Colonic mucosa (tissue), 4 donors: ENCODE results near the gene ARVCF. TPM values are rescaled to one million over a fixed set of nuclear protein-coding genes. Genes with fewer than 3 reads are reported as not detected.

Experiments
- DNase-seq: peaks from one replicate; pipeline ENCODE4 v3.0.0-alpha.2; 2020
- H3K27ac ChIP-seq: fragments of 200-600 bp; one replicate; pipeline ENCODE4 v1.8.0; 2021
- H3K27me3 ChIP-seq: fragments of 200-600 bp; one replicate; pipeline ENCODE4 v1.8.0; 2021
- H3K36me3 ChIP-seq: fragments of 200-600 bp; one replicate; pipeline ENCODE4 v1.8.0; 2021
- H3K4me1 ChIP-seq: fragments of 200-600 bp; one replicate; pipeline ENCODE4 v1.8.0; 2021; ENCODE audit warnings: mild to moderate bottlenecking
- H3K4me3 ChIP-seq: fragments of 200-600 bp; one replicate; pipeline ENCODE4 v1.8.0; 2021
- H3K9ac ChIP-seq, 2 donors: one replicate each; pipeline ENCODE4 v1.7.0; 2013; ENCODE audit warnings: control low read depth in 2 of 2, low read depth in 2 of 2, low read length in 2 of 2
- H3K9me3 ChIP-seq: fragments of 200-600 bp; one replicate; pipeline ENCODE4 v1.8.0; 2021
- intact Hi-C: fragments of 100-400 bp; cut with DNase I; formaldehyde crosslinking; loops from one replicate; pipeline ENCODE4 v1.14.1; 2022
- total RNA-seq, 2 donors: library from RNA; stranded (reverse); fragmentation: NEBNext Ultra II Directional in 1 of 2; extraction: Animal tissue kit (Norgen Biotek cat#: 25700) in 1 of 2; gene quantifications; one replicate each; pipeline ENCODE4 v1.2.1, GENCODE V29; 2021
- TF ChIP-seq, protein P1 (sequence below): fragments of 200-600 bp; IDR thresholded peaks from one replicate; pipeline ENCODE4 v1.8.0; 2022; ENCODE audit warnings: antibody characterized with exemption, mild to moderate bottlenecking
- donor health status: healthy.
- donor health status: DM: no; HTN: no; CAD: no.
- donor health status: DM: no; HTN: no; CAD: no.

Gene ARVCF
- total RNA-seq, 2 donors from 2014 or later = 11.7 to 18.5 TPM

GRCh38 chr22:20031732-20032406 lies 15.2 kb upstream of the ARVCF start:
- Histone ChIP-seq H3K9ac (peak overlapping the region in 1 of 2 donors; percentile 12), H3K27me3 (no peaks in the 10 kb centered on the region), H3K4me3 (no peak overlapping the region), H3K4me1 (peaks cover 7% of the 10 kb centered on the region), H3K27ac (no peak overlapping the region), H3K36me3 (no peaks in the 10 kb centered on the region), H3K9me3 (no peaks in the 10 kb centered on the region)
- DNase-seq = peak; percentile 78
- intact Hi-C loops = no loop called here
- TF ChIP-seq, protein P1, sequence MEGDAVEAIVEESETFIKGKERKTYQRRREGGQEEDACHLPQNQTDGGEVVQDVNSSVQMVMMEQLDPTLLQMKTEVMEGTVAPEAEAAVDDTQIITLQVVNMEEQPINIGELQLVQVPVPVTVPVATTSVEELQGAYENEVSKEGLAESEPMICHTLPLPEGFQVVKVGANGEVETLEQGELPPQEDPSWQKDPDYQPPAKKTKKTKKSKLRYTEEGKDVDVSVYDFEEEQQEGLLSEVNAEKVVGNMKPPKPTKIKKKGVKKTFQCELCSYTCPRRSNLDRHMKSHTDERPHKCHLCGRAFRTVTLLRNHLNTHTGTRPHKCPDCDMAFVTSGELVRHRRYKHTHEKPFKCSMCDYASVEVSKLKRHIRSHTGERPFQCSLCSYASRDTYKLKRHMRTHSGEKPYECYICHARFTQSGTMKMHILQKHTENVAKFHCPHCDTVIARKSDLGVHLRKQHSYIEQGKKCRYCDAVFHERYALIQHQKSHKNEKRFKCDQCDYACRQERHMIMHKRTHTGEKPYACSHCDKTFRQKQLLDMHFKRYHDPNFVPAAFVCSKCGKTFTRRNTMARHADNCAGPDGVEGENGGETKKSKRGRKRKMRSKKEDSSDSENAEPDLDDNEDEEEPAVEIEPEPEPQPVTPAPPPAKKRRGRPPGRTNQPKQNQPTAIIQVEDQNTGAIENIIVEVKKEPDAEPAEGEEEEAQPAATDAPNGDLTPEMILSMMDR = no peak

- H3K4me3 ChIP-seq = no peak overlapping the region
- H3K4me1 ChIP-seq = peaks cover 7% of the 10 kb centered on the region
- no peak overlapping the region for H3K9ac ChIP-seq
- intact Hi-C loops = no loop called here
- no peaks in the 10 kb centered on the region for H3K27me3 ChIP-seq
- no peak for DNase-seq
- H3K36me3 ChIP-seq = no peaks in the 10 kb centered on the region
- no peak overlapping the region for H3K27ac ChIP-seq
- TF ChIP-seq, protein P1 = no peak
- no peaks in the 10 kb centered on the region for H3K9me3 ChIP-seq
These were observed 13.1 kb upstream of the ARVCF start for GRCh38 chr22:20029550-20030225.

GRCh38 chr22:20028855-20029549 lies 12.4 kb upstream of the ARVCF start:
- intact Hi-C loops = no loop called here
- H3K36me3 ChIP-seq = no peaks in the 10 kb centered on the region
- DNase-seq = no peak
- H3K4me3 ChIP-seq = no peak overlapping the region
- TF ChIP-seq, protein P1 = no peak
- no peaks in the 10 kb centered on the region for H3K9me3 ChIP-seq
- peaks cover 7% of the 10 kb centered on the region for H3K4me1 ChIP-seq
- no peaks in the 10 kb centered on the region for H3K27me3 ChIP-seq
- H3K27ac ChIP-seq = no peak overlapping the region
- no peak overlapping the region for H3K9ac ChIP-seq

GRCh38 chr22:20027966-20028854 lies 11.6 kb upstream of the ARVCF start:
- no peaks in the 10 kb centered on the region for H3K27me3 ChIP-seq
- no peak for DNase-seq
- H3K4me3 ChIP-seq = no peak overlapping the region
- TF ChIP-seq, protein P1 = no peak
- intact Hi-C loops = no loop called here
- no peaks in the 10 kb centered on the region for H3K9me3 ChIP-seq
- H3K9ac ChIP-seq = no peak overlapping the region
- H3K4me1 ChIP-seq = peaks cover 7% of the 10 kb centered on the region
- H3K36me3 ChIP-seq = no peaks in the 10 kb centered on the region
- H3K27ac ChIP-seq = no peak overlapping the region
